ENCODE results near the gene MAST1.
"Not testable (repeated sequence)": the region's sequence is repeated elsewhere in the genome, so short reads cannot be mapped to it uniquely, and the experiment has no call there.

Gene MAST1

DNA sequence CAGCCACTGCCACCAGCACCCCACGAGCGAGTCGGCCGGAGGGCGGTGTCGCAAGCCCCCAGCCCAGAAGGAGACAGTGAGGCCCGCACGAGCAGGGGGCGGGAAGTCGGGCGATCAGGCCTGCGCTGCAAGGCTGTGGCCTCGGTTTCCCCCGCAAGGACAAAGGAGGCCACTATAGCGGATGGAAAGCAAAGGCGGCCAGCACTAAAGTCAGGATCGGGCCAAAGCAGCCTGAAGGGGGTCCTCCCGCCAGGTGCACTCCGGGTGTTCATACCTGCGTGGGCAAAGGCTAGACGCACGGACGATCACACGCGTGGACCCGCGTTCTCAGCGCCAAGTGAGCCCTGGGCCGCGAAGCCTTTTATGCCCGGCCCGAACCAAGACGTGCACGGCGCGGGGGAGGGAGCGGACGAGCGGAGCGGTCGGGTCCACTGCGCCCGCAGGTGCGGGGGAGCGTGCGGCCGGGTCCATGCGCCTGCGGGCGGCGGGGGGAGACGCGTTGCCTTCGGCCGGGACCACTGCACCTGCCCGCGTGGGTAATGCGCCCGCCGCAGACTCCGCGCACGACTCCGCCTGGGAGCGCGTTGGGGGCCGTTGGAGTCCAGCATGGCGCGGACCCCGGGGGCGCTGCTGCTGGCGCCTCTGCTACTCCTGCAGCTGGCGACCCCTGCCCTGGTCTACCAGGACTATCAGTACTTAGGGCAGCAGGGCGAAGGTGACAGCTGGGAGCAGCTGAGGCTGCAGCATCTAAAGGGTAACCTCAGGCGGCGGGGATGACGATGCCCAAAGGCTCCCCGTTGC lies 36.6 kb upstream of the MAST1 start, which contains the start of the genes PRDX2 and THSD8:
Gene PRDX2, minus strand, starts transcription at position 335 of the 801 bp plus-strand sequence. CDS start 539 bp downstream, outside the sequence.
Gene THSD8, plus strand, starts transcription at position 604 of the 801 bp plus-strand sequence. Its CDS starts 3 bp downstream, at position 607.
- peak; percentile 87 for DNase-seq

DNA sequence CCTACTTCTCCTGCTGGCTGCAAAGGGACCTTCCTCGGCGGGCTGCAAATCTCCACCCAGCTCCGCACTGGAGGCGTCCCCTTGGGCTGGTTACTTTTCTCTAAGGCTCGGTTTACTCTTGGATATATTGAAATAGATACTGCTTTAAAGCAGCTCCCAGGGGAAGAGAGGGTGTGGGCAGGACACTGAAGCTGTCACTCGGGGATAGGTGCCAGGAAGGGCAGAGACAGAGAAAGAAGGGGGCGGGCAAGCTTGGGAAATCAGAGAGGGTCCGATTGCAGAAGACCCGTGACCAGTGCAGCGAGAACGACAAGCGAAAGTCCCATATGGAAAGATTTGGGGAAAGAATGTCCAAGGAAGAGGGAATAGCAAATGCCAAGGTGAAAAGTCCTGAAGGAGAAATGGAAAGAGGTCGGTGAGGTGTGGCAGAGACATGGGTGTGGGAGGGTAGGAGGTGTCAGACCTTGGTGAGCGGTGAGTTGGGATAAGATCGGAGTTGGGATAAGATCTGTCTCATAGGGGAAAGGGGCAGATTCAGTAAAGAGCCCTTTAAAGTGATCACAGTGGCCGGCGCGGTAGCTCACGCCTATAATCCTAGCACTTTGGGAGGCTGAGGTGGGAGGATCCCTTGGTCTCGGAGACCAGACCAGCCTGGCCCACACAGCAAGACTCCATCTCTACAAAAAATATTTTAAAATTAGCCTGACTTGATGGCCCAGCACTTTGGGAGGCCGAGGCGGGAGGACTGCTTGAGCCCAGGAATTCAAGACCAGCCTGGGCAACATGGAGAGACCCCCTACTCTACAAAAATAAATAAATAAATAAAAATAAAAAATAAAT lies 35.8 kb upstream of the MAST1 start:
- no peak for DNase-seq

DNA sequence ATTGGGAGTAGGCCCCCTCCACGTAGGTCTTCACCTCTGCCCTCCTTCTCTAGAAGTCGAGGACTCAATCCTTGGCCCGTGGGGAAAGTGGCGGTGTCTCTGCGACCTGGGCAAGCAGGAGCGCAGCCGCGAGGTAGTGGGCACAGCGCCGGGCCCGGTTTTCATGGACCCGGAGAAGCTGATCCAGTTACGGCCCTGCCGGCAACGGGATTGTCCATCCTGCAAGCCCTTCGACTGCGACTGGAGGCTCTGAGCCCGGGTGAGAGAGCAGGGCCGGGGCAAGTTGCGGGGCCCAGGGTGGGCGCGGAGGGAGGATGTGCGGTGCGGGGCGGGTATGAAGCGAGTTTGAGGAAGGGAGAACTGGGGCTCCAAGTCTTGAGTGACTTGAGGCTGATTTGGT lies 34.3 kb upstream of the MAST1 start:
- no peak for DNase-seq

DNA sequence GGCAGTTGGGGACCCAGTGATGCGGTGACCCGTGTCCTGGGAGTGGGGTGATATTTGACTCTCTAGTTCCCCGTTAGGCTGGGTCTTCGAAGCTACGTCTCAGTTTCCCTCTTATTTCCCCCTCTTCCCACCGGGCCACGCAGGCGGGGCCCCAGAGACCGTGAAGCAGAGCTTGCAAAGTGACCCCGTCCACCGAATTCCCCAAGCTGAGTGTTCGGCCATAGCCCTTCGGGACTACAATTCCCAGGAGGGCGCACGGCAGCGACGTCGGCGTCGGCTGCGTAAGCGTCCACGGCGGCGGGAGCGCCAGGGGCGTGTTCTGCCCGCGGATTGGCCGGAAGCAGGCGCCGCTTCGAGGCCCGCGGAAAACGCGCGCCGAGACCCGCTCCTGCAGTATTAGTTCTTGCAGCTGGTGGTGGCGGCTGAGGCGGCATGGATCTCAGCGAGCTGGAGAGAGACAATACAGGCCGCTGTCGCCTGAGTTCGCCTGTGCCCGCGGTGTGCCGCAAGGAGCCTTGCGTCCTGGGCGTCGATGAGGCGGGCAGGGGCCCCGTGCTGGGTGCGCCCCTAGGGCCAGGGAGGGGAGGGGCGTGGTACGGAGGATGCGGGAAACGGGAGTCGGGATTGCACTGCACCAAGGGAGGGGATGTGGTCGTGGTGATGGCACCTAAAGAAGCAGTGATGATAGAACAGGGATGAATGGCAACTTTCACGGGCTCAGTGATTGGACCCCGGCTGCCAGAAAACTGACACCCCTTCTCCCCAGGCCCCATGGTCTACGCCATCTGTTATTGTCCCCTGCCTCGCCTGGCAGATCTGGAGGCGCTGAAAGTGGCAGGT lies 31.9 kb upstream of the MAST1 start, which contains the start of gene RNASEH2A:
Gene RNASEH2A, plus strand, starts transcription at position 343 of the 840 bp plus-strand sequence. Its CDS starts 90 bp downstream, at position 433.
- peak; percentile 93 for DNase-seq

DNA sequence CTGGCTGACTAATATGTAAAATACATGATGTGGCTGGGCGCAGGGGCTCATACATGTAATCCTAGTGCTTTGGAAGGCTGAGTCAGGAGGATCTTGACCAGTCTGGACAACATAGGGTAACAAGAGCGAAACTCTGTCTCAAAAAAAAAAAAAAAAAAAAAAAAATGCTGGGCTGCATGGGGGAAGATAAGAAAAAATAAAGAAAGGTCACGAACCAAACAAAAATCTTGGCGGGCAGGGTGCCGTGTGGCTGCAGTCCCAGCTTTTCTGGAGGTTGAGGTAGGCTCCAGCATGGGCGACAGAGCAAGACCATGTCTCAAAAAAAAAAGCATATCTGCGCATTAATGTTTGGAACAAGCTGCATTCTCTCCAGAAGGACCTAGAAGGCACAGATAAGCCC lies 23.2 kb upstream of the MAST1 start:
- DNase-seq, result no peak

DNA sequence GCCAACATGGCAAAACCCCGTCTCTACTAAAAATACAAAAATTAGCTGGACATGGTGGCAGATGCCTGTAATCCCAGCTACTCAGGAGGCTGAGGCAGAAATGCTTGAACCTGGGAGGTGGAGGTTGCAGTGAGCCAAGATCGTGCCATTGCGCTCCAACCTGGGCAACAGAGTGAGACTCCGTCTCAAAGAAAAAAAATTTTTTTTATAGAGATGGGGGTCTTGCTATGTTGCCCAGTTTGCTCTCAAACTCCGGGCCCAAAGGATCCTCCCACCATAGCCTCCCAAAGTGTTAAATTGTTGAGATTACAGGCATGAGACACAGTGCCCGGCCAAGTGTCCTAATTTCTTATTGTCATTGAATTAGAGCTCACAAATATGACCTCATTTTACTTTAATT lies 21.1 kb upstream of the MAST1 start:
- not testable (repeated sequence) for DNase-seq

DNA sequence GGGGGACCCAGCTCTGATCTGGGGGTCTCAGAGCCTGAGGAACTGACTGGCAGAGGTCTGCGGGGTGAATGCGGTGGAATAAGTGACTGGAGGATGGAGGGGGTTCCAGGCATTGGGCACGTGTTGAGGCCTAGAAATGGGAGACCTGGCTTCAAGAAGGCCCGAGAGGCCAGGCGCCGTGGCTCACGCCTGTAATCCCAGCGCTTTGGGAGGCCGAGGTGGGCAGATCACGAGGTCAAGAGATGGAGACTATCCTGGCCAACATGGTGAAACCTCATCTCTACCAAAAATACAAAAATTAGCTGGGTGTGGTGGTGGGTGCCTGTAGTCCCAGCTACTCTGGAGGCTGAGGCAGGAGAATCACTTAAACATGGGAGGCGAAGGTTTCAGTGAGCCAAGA lies 20.5 kb upstream of the MAST1 start:
- not testable (repeated sequence) for DNase-seq

DNA sequence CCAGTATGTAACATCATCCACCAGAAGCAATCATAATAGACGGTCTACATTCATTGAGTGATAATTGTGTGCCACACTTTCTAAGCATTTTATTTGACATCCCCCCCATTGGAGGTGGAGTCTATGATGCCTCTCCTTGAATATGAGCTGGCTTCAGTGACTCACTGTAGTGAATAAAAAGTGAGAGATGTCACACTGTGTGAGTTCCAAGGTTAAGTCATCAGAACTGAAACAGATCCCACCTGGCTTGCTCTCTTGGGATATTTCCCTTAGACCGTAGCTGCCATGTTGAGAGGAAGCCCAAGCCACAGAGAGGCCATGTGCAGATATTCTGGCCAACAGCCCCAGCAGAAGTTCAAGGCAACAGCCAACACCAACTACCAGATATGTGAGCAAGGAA lies 16.6 kb upstream of the MAST1 start:
- DNase-seq, result no peak

DNA sequence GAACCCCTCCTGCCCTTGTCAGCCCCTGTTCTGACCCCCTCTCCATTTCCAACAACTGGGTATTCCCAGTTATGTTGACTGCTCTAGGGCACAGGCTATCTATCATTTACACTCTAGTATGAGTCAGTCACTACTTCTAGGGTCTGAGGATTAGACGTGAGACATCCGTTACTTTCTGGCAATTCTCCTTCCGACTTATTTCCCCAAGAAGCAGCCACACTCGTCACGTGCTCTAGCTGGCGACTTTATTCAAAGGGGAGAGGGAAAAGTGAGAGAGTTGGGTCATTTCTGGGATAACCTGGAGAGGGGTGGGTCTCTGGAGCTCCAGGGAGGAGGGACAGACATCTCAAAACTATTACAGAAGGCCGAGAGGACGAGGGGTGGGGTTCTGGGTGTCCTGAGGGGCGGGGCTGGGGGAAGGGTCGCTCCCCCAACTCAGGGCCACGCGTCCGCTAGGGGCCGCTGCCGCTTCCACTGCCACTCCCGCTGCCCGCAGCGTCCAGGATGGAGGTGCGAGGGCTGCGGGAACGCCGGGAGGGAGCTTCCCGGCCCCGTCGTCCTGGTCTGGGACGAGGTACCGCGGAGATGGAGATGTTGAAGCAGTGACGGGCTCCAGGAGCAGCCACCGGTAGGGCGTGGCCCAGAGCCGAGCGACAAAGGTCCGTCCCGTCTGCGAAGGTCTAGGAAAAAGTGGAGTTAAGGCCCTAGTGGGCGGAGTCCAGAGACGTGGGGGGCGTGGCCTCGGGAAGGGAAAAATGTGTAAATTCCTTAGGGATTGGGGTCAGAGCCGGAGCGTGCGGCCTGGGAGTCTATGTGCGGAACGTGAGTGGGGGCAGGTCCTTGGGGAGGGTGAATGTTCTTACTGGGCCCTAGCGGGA lies 12.8 kb upstream of the MAST1 start:
- no peak for DNase-seq

DNA sequence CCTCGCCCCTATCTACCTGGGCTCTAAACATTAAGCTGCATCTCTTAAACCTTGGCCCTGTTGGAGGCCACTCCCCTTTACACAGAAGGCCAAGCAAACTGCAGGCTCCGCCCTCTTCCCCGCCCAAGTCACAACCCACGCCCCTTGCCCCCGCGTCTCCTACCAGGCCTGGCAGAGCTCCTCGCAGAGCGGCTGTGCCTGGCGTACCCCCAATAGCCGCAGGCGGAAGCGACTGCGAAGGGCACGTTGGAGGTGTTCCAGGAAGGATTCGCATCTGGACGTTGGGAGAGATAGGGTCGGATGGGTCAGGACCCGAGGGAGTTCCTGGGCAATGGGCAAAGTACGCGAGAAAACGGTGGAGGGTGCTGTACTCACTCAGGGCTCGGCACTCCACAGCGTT lies 9.8 kb upstream of the MAST1 start:
- DNase-seq, result no peak

DNA sequence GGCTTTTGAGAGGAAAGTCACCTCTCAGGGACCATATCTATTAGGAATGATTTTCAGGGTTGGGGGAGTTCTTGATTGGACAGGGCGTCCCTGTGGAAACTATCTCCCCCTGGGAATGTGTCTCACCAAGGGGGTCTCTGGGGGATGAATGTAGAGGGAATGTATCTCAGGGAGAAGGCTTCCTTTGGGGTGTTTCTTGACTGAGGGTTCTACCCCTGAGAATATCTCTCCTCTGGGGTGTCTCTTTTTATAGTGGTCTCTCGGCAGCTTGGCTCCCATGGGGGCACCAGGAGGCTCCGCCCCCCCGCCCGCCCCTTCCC lies 4.9 kb upstream of the MAST1 start:
- no peak for DNase-seq

DNA sequence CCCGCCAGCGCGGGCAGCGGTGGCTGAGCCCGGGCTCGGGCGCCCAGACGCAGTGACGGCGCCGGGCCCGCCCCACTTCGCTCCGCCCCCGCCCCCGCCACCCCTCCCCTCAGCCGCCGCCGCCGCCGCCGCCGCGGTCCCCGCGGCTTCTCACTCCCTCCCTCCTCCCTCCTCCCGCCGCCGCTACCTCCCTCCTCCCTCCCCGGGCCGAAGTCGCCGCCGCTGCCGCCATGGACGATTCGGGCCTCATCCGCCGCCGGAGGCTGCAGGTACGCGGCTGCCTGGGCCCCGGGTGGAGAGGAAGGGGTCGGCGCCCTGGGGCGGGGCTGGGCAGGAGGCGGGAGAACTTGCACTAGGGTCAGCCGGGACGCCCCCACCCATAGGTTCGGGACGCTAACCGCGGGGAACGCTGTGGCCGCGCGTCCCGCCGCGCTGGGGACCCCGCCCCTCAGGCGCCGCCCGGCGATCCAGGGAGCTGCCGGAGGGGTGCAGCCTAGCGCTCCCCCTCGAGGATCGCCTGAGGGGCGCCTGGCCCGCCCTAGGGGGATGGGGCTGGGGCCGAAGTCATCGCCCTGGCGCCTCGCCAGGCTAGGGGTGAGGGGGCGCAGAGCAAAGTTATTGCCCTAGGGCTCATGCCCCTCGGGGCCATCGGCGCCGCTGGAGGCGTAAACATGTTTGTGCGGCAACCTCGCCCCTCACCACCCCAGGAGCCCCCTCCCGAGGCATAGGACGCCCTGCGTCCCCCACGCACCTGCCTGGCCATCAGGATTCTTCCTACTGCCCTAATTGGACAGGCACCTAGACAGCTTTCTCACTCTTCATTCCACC lies 4.4 kb upstream of the MAST1 start:
- no peak for DNase-seq

DNA sequence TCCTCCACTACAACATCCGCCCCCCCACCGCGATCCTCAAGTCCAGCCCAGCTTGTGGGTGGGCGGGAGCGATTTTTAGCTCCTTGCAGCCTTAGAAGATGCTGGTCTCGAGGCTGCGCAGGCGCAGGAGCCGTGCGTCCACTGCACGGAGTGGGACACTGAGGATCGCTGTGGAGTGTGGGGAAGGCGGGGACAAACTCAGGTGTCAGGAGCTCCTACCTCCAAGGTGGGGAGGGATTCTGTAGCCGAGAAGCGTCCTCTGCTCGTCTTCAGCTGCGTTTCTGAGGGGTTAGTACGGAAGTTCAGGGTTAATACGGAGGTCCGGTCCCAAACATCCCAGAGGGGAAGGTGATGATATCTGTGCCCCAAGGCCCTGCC lies 3.8 kb upstream of the MAST1 start, which contains the start of gene RTBDN:
Gene RTBDN, minus strand, starts transcription at position 14 of the 378 bp plus-strand sequence. CDS start 4,600 bp downstream, outside the sequence.
- DNase-seq, result no peak

DNA sequence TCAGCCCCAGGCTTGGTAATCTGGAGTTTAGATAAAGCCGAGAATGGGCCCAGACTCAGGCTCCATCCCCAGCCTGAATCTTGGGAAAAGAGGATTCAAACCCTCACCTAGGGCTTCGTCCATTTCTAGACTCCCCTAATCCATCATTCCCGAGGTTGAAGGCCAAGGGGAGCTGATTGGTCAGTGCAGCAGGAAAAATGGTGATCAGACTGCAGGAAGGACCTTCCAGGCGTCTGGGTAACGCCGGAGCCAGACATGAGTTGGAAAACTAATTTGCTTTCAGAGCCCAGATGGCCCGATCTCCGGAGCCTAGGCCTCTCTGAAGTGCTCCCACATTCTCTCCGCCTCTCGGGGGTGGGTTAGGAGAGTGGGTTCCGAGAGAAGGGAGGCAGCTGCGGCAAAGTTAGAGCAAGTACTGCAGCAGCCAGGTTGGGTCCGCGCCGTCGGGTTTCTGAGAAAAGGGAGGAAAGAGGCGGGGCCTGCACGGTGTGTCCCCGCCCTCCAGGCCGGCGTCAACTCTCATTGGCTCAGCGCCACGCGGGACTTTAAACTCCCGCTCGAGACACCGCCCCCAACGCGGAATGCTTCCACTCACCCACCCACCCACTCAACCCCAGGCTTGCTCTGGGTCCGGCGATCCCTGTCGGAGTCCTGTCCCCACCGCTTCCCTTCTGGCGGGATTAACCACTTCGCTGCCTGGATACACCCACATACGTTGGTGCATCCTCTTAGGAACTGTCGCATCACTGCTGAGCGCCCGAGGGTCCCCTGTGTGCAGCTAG lies 3.1 kb upstream of the MAST1 start:
- DNase-seq, result no peak

DNA sequence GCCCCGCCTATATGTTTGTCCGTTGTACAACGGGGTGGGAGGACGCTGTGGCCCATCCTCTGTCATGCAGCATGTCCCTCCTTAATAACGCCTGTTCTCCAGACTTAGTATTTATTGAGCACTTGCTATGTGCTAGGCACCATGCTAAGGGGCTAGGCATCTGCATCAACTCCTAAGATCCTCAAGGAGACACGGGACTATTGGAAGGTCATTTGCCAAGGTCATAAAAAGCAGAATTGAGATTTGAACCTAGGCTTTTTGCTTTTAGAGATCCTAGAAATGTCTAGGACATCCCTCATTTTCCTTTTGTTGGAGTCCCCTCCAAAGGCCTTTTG lies 1.8 kb upstream of the MAST1 start:
- no peak for DNase-seq

DNA sequence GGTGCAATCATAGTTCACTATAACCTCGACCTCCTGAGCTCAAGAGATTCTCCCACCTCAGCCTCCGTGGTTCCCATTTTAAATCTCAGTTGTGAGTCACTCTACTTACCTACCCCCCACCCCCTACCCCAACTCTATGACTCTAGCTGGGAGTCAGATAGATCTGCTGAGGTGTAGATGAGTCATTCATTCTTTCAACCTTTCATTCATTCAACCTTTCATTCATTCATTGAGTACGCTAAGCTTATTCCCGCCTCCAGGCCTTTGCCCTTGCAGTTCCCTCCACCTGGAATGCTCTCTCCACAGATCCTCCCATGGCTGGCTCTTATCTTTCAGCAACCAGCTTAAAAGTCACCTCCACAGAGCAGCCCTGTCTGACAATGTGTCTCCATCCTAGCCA lies 1.1 kb upstream of the MAST1 start:
- DNase-seq, result no peak

DNA sequence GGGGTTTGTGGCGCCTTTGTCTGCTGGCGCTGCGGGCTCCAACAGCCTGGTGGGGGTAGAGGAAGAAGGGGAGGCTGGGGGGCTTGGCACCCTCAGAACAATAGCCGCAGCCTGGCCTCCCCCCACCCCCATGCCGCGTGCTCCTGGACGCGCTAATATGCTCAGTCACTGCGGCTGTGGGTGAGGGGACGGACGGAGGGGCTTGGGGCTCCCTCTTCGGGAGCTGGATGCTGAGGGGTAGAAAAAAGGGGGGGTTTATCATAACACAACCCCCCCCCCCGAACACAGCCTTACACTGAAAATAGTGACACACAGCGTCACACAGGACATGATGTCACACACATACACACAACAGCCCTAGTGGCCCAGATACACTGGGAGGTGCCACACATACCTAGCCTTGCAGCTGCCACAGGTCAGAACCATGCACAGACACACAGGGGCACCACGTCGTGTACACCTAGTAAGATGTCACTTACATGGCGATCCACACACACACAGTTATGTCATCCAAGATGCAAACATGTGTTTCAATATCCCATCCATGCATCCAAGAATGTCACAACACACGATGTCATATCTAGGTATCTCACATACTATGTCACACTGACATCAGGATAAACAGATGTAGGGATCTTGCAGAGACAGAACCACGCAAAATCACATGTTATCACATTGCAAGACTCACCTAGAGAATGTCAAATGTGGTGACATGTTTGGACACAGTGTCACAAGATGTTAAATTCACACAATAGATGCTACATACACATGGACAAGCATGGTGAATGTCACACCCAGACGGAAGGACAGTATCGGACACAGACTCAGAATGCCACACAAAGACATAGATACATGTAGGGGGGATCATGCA lies 806 bp downstream of the MAST1 start:
- DNase-seq, result no peak

DNA sequence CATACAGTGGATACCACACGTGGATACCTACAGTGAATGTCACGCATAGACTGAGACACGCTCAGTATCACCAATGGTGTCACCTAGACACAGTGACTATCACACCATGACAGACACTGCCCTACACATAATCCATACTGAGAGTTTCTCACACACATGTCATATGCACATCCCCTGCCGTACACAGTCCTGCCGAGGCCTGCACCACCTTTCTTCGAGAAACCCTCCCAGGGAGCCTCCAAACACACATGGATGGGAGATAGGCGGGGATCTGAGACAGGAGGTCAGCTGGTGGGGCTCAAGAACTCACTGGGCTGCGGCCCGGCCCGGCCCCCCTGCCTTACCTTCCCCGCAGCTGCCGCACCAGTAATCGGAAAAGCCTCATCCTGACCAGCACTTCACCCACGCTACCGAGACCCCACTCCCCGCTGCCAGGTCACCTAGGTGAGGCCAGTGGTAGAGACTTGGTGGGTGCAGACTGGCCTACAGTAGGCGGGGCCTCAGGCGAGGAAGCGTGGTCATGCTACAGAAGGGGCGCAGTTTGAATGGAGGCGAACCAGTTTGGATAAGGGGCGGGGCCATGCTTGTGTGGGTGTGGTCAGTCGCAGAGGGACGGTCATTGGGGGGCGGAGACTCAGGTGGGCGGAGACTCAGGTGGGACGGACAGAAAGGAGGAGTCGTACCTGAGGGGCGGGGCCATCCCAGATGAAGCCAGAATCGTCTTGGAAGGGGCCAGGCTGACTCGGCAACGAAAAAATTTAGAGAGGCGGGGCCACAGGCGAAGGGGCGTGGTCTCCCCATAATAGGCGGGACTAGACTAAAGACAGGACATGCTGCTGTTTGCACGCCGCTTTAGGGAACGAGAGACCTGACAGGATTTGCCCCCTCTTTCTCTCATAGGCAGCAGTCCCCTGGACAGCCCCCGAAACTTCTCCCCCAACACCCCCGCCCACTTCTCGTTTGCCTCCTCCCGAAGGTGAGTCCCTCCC lies 2.1 kb downstream of the MAST1 start:
- no peak for DNase-seq

Data from right forelimb (tissue), 1 donor.